Measurements from ENCODE around the gene PRKCE. TPM values are rescaled to one million over a fixed set of nuclear protein-coding genes. Genes with fewer than 3 reads are reported as not detected.
A peak's percentile ranks its signal among the peaks of the same experiment; 100 is the strongest.

Gene PRKCE
- total and polyA plus RNA-seq, 2 donors (not counting 1 experiment from before 2014, with no cell fraction given) = 23.6 to 271 TPM

DNA sequence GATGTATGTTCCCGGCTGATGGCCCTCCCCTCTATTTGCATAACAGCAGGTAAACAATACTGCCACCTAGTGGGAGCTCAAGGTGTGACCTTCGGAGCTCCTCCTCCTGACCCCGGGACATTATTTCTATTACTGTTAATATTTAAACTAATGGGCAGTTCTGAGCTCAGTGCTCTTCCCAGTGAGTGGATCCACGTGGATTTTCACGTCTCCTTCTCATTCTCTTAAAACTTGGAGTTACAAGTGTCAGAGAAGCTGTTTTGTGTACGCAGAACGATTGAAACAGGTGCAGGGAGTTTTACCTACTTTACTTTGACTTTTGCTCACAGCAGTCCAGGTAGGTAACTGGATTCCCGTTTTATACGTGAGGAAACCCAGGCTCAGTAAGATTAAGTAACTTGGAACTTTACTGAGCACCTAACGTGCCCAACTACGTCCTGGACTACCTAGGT, 127.3 kb downstream of the PRKCE start:
- H2AFZ ChIP-seq (ENCODE audit: insufficient read depth, low read depth, low read length, poor library complexity, severe bottlenecking) = no peak overlapping the region
- H3K79me2 ChIP-seq (ENCODE audit: control insufficient read depth, insufficient read depth, low read length) = peaks cover 83% of the 10 kb centered on the region
- H3K9ac ChIP-seq (ENCODE audit: low read length) = no peak overlapping the region
- ChIA-PET POLR2A (interaction anchor here (0.7 to 1.7 kb wide), 4 partner anchors 14 to 136 kb away, joined by 3 to 9 read pairs (median 5); partner anchors contain the start of gene PRKCE), CTCF (interaction anchor here (0.6 to 4.8 kb wide), 53 partner anchors 8 to 1205 kb away, joined by 3 to 86 read pairs (median 4); partner anchors contain the start of gene PRKCE)
- TF ChIP-seq, protein P1, sequence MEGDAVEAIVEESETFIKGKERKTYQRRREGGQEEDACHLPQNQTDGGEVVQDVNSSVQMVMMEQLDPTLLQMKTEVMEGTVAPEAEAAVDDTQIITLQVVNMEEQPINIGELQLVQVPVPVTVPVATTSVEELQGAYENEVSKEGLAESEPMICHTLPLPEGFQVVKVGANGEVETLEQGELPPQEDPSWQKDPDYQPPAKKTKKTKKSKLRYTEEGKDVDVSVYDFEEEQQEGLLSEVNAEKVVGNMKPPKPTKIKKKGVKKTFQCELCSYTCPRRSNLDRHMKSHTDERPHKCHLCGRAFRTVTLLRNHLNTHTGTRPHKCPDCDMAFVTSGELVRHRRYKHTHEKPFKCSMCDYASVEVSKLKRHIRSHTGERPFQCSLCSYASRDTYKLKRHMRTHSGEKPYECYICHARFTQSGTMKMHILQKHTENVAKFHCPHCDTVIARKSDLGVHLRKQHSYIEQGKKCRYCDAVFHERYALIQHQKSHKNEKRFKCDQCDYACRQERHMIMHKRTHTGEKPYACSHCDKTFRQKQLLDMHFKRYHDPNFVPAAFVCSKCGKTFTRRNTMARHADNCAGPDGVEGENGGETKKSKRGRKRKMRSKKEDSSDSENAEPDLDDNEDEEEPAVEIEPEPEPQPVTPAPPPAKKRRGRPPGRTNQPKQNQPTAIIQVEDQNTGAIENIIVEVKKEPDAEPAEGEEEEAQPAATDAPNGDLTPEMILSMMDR (IDR thresholded peaks at IDR 0.05) = peak; percentile 83
- TF ChIP-seq EZH2 (IDR thresholded peaks at IDR 0.05; ENCODE audit: borderline replicate concordance, insufficient read depth, low read depth, low read length, poor library complexity, severe bottlenecking) = no peak
- peaks cover 84% of the 10 kb centered on the region for H4K20me1 ChIP-seq (ENCODE audit: control insufficient read depth, insufficient read depth, low read length, poor library complexity, severe bottlenecking)
- Mint-ChIP-seq H3K4me1 (peaks cover 69% of the 10 kb centered on the region), H3K4me3 (peak overlapping the region; percentile 27), H3K27me3 (no peaks in the 10 kb centered on the region), H3K27ac (no peak overlapping the region), H3K9me3 (ENCODE audit: insufficient read depth) (no peaks in the 10 kb centered on the region)
- intact Hi-C loops (cut with micrococcal nuclease) = loop anchor here (1.0 to 5.0 kb wide), 4 partner anchors 81 to 158 kb away; partner anchors contain the start of gene PRKCE
- H3K4me2 ChIP-seq (replicated peaks; ENCODE audit: low read depth, low read length, poor library complexity, severe bottlenecking) = peak overlapping the region; percentile 45
- WGBS (ENCODE audit: insufficient coverage) = 100% methylated on average over 6 of the region's 11 CpGs
- no peaks in the 10 kb centered on the region for H3K36me3 ChIP-seq (replicated peaks in 1 of 2; ENCODE audit: control extremely low read depth in 1 of 2, control insufficient read depth in 1 of 2, extremely low read depth in 1 of 2, insufficient read depth in 2 of 2, low read length in 1 of 2)
- no peaks in the 10 kb centered on the region for H3K9me3 ChIP-seq (ENCODE audit: control extremely low read depth in 1 of 3, control insufficient read depth in 2 of 3, insufficient read depth in 1 of 3, low read length in 2 of 3)
- ATAC-seq (ENCODE audit: low read depth) (peak; percentile 83), DNase-seq (peak; percentile 83)
- no peaks in the 10 kb centered on the region for H3K27me3 ChIP-seq (replicated peaks in 1 of 4; ENCODE audit: control extremely low read depth in 1 of 4, control insufficient read depth in 3 of 4, insufficient read depth in 4 of 4, low read length in 3 of 4)
- H3K27ac ChIP-seq (ENCODE audit: low read length in 2 of 2) = no peak overlapping the region
- H3K4me1 ChIP-seq (ENCODE audit: control insufficient read depth in 2 of 2, insufficient read depth in 2 of 2, low read length in 2 of 2) = peaks cover 56 to 65% of the 10 kb centered on the region in 2 donors
- peak overlapping the region in 2 of 5 experiments; percentile 4 to 16 for H3K4me3 ChIP-seq (ENCODE audit: control extremely low read depth in 1 of 5, extremely low read depth in 1 of 5, insufficient read depth in 1 of 5, low read depth in 2 of 5, low read length in 4 of 5)
